GM12891 (cell line): Measurements from ENCODE around the gene WBP4.

ENCODE experiments used
- PAX5 ChIP-seq: IDR thresholded peaks from 2 replicates; pipeline ENCODE4 v1.6.1; 2011; ENCODE audit warnings: low read length, moderate library complexity, mild to moderate bottlenecking; ENCODE audit not compliant: insufficient read depth, severe bottlenecking
- POLR2A ChIP-seq: IDR thresholded peaks from 2 replicates; pipeline ENCODE4 v1.6.1; 2011; ENCODE audit warnings: low read depth, low read length, control low read depth
- POLR2AphosphoS5 ChIP-seq: IDR thresholded peaks from 2 replicates; pipeline ENCODE4 v1.6.1; 2011; ENCODE audit warnings: low read depth, low read length, control low read depth
- POU2F2 ChIP-seq: IDR thresholded peaks from 2 replicates; pipeline ENCODE4 v1.6.1; 2011; ENCODE audit warnings: low read depth, mild to moderate bottlenecking, control low read depth, low read length, moderate library complexity
- SPI1 ChIP-seq: IDR thresholded peaks from 2 replicates; pipeline ENCODE4 v1.6.1; 2011; ENCODE audit warnings: low read depth, low read length, control low read depth
- TAF1 ChIP-seq: IDR thresholded peaks from 2 replicates; pipeline ENCODE4 v1.6.1; 2011; ENCODE audit warnings: low read depth, low read length, control low read depth

GRCh38 chr13:41117869-41118268 is 56.6 kb downstream of the WBP4 start:
- TF ChIP-seq POLR2AphosphoS5 (no peak), POLR2A (no peak), TAF1 (no peak), POU2F2 (no peak), SPI1 (no peak), PAX5 (no peak)
